ENCODE results near the gene TMEM233. TPM values are rescaled to one million over a fixed set of nuclear protein-coding genes. Genes with fewer than 3 reads are reported as not detected.
"Not testable (repeated sequence)": the region's sequence is repeated elsewhere in the genome, so short reads cannot be mapped to it uniquely, and the experiment has no call there.

Gene TMEM233
- total RNA-seq, 1 experiment from 2014 or later, result not detected

GRCh38 chr12:119615518-119616475 is 22.2 kb downstream of the TMEM233 start:
- DNase-seq, result no peak

GRCh38 chr12:119618328-119618896 is 24.8 kb downstream of the TMEM233 start:
- H3K9ac ChIP-seq (ENCODE audit: low read length); H3K4me3 ChIP-seq (ENCODE audit: low read length); H3K4me1 ChIP-seq (ENCODE audit: low read length); H3K4me2 ChIP-seq (ENCODE audit: low read depth, low read length, poor library complexity, severe bottlenecking); H3K27ac ChIP-seq (ENCODE audit: low read length); H3K9me2 ChIP-seq (replicated peaks; ENCODE audit: insufficient read depth, low read length); H2AFZ ChIP-seq (ENCODE audit: low read length); H3K36me3 ChIP-seq (ENCODE audit: insufficient read depth, low read length); H3K79me2 ChIP-seq (ENCODE audit: low read length); DNase-seq; H4K20me1 ChIP-seq (ENCODE audit: insufficient read depth, low read depth, low read length); H3K27me3 ChIP-seq (ENCODE audit: low read length); H3K9me3 ChIP-seq (ENCODE audit: low read length): not testable (repeated sequence)

More at GRCh38 chr12:119615518-119616475, 22.2 kb downstream of the TMEM233 start:
- H3K79me2 ChIP-seq (ENCODE audit: low read length), result no peaks in the 10 kb centered on the region
- H3K4me2 ChIP-seq (ENCODE audit: low read depth, low read length, poor library complexity, severe bottlenecking), result no peak overlapping the region
- no peaks in the 10 kb centered on the region for H3K9me3 ChIP-seq (ENCODE audit: low read length)
- H3K4me3 ChIP-seq (ENCODE audit: low read length), result no peak overlapping the region
- no peak overlapping the region for H3K27ac ChIP-seq (ENCODE audit: low read length)
- no peak overlapping the region for H3K9ac ChIP-seq (ENCODE audit: low read length)
- H3K27me3 ChIP-seq (ENCODE audit: low read length), result no peaks in the 10 kb centered on the region
- no peaks in the 10 kb centered on the region for H3K4me1 ChIP-seq (ENCODE audit: low read length)
- H4K20me1 ChIP-seq (ENCODE audit: insufficient read depth, low read depth, low read length), result no peaks in the 10 kb centered on the region
- H3K9me2 ChIP-seq (replicated peaks; ENCODE audit: insufficient read depth, low read length), result no peaks in the 10 kb centered on the region
- H3K36me3 ChIP-seq (ENCODE audit: insufficient read depth, low read length), result no peaks in the 10 kb centered on the region
- no peak overlapping the region for H2AFZ ChIP-seq (ENCODE audit: low read length)

DNA sequence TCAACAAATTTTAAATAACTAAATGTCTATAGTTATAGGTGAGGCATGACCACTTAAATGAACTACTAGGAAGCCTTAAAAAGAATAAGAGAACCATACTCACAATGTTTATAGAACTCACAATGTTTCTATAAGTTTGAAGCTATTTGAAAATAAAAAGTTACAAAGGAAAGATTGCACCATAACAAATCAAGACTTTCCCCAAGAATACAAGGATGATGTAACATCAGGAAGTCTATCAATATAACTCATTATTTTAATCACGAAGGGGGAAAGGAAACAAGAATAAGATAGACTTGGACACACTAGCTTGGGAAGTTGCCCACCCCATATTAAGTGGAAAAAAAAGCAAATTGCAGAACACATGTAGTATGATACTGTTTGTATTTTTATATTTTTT is 26.9 kb downstream of the TMEM233 start:
- H2AFZ ChIP-seq (ENCODE audit: low read length), result no peak overlapping the region
- no peaks in the 10 kb centered on the region for H3K27me3 ChIP-seq (ENCODE audit: low read length)
- no peaks in the 10 kb centered on the region for H3K4me1 ChIP-seq (ENCODE audit: low read length)
- no peak overlapping the region for H3K4me3 ChIP-seq (ENCODE audit: low read length)
- H3K79me2 ChIP-seq (ENCODE audit: low read length), result no peaks in the 10 kb centered on the region
- no peak overlapping the region for H3K9ac ChIP-seq (ENCODE audit: low read length)
- no peak for DNase-seq
- no peaks in the 10 kb centered on the region for H4K20me1 ChIP-seq (ENCODE audit: insufficient read depth, low read depth, low read length)
- no peaks in the 10 kb centered on the region for H3K9me2 ChIP-seq (replicated peaks; ENCODE audit: insufficient read depth, low read length)
- no peaks in the 10 kb centered on the region for H3K36me3 ChIP-seq (ENCODE audit: insufficient read depth, low read length)
- no peak overlapping the region for H3K27ac ChIP-seq (ENCODE audit: low read length)
- H3K9me3 ChIP-seq (ENCODE audit: low read length), result no peaks in the 10 kb centered on the region
- H3K4me2 ChIP-seq (ENCODE audit: low read depth, low read length, poor library complexity, severe bottlenecking), result no peak overlapping the region

DNA sequence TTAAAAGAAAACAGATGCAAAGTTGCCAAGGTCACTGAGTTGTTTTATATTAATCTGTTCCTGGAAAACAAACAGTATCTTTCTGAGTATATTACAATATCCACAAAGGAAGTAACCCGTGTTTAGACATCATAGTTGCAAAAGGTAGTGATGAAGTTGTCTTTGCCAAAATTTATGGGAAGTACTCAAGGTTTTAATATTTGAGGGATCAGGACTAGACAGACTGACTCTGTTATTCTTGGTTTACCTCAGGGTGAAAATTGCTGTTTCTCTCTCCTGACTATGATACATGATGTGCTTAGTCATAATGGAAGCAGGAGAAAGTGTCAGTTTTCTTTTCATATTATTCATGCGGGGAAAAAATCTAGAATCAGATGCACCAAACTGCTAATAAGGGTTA is 28.3 kb downstream of the TMEM233 start:
- no peak overlapping the region for H3K4me2 ChIP-seq (ENCODE audit: low read depth, low read length, poor library complexity, severe bottlenecking)
- no peak for DNase-seq

DNA sequence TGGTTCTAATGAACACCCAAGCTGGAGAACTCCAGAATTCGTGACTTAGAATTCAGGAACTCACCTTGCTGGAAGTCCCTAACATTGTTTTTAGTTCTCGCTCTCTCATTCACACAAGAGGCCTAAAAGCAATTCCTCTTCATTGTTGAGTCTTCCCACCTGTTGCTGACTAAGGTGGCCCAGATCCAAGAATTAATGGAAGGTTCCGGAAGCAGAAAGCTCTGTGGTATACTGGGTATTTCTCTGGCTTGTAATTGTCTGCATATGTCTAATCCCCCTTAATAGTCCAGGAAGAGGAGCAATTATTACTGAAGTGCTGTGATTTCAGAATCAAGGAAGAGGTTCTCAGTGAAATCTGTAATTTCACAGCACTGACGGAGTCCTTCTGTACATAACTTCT is 31.4 kb downstream of the TMEM233 start:
- Histone ChIP-seq H3K4me1 (ENCODE audit: low read length) (no peaks in the 10 kb centered on the region), H3K79me2 (ENCODE audit: low read length) (no peaks in the 10 kb centered on the region), H3K4me2 (ENCODE audit: low read depth, low read length, poor library complexity, severe bottlenecking) (no peak overlapping the region), H3K36me3 (ENCODE audit: insufficient read depth, low read length) (no peaks in the 10 kb centered on the region), H3K9ac (ENCODE audit: low read length) (no peak overlapping the region), H2AFZ (ENCODE audit: low read length) (no peak overlapping the region), H3K4me3 (ENCODE audit: low read length) (no peak overlapping the region), H4K20me1 (ENCODE audit: insufficient read depth, low read depth, low read length) (no peaks in the 10 kb centered on the region), H3K27ac (ENCODE audit: low read length) (no peak overlapping the region), H3K9me3 (ENCODE audit: low read length) (no peaks in the 10 kb centered on the region), H3K9me2 (replicated peaks; ENCODE audit: insufficient read depth, low read length) (no peaks in the 10 kb centered on the region), H3K27me3 (ENCODE audit: low read length) (no peaks in the 10 kb centered on the region)
- DNase-seq, result no peak

More for the DNA sequence above, 28.3 kb downstream of the TMEM233 start:
- no peaks in the 10 kb centered on the region for H3K9me3 ChIP-seq (ENCODE audit: low read length)
- H3K9ac ChIP-seq (ENCODE audit: low read length), result no peak overlapping the region
- no peak overlapping the region for H2AFZ ChIP-seq (ENCODE audit: low read length)
- no peaks in the 10 kb centered on the region for H3K4me1 ChIP-seq (ENCODE audit: low read length)
- no peaks in the 10 kb centered on the region for H3K27me3 ChIP-seq (ENCODE audit: low read length)
- H3K36me3 ChIP-seq (ENCODE audit: insufficient read depth, low read length), result no peaks in the 10 kb centered on the region
- H3K79me2 ChIP-seq (ENCODE audit: low read length), result no peaks in the 10 kb centered on the region
- H3K27ac ChIP-seq (ENCODE audit: low read length), result no peak overlapping the region
- no peak overlapping the region for H3K4me3 ChIP-seq (ENCODE audit: low read length)
- H3K9me2 ChIP-seq (replicated peaks; ENCODE audit: insufficient read depth, low read length), result no peaks in the 10 kb centered on the region
- no peaks in the 10 kb centered on the region for H4K20me1 ChIP-seq (ENCODE audit: insufficient read depth, low read depth, low read length)

DNA sequence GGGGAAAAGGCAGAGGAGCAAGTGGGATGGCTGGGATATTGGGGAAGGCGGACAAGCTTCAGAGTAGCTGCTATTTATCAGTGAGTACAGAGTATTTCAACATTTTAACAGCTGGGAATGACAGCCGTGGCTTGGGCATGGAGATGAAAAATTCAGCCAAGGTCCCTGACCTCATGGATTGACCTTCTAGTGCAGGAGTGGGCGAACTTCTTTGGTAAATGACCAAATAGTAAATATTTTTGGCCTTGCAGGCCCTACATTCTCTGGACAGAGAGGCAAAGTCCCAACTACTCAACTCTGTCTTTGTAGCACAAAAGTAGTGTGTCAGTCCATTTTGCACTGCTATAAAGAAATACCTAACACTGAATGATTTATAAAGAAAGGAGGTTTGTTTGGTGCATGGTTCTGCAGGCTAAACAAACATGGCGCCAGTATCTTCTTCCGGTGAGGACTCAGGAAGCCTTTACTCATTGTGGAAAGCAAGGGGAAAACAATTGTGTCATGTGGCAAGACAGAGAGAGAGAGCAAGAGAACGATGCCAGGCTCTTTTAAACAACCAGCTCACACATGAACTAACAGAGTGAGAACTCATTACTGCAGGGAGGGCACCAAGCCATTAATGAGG is 33.6 kb downstream of the TMEM233 start:
- no peaks in the 10 kb centered on the region for H4K20me1 ChIP-seq (ENCODE audit: insufficient read depth, low read depth, low read length)
- H3K9me3 ChIP-seq (ENCODE audit: low read length), result no peaks in the 10 kb centered on the region
- no peak overlapping the region for H3K9ac ChIP-seq (ENCODE audit: low read length)
- no peak overlapping the region for H3K4me2 ChIP-seq (ENCODE audit: low read depth, low read length, poor library complexity, severe bottlenecking)
- H3K4me3 ChIP-seq (ENCODE audit: low read length), result no peak overlapping the region
- no peak overlapping the region for H2AFZ ChIP-seq (ENCODE audit: low read length)
- H3K27me3 ChIP-seq (ENCODE audit: low read length), result no peaks in the 10 kb centered on the region
- no peaks in the 10 kb centered on the region for H3K79me2 ChIP-seq (ENCODE audit: low read length)
- H3K9me2 ChIP-seq (replicated peaks; ENCODE audit: insufficient read depth, low read length), result no peaks in the 10 kb centered on the region
- no peaks in the 10 kb centered on the region for H3K4me1 ChIP-seq (ENCODE audit: low read length)
- no peak for DNase-seq
- H3K27ac ChIP-seq (ENCODE audit: low read length), result no peak overlapping the region
- H3K36me3 ChIP-seq (ENCODE audit: insufficient read depth, low read length), result no peaks in the 10 kb centered on the region

- no peak overlapping the region for H3K27ac ChIP-seq (ENCODE audit: low read length)
Measured at GRCh38 chr12:119627686-119628085, 34.1 kb downstream of the TMEM233 start.

DNA sequence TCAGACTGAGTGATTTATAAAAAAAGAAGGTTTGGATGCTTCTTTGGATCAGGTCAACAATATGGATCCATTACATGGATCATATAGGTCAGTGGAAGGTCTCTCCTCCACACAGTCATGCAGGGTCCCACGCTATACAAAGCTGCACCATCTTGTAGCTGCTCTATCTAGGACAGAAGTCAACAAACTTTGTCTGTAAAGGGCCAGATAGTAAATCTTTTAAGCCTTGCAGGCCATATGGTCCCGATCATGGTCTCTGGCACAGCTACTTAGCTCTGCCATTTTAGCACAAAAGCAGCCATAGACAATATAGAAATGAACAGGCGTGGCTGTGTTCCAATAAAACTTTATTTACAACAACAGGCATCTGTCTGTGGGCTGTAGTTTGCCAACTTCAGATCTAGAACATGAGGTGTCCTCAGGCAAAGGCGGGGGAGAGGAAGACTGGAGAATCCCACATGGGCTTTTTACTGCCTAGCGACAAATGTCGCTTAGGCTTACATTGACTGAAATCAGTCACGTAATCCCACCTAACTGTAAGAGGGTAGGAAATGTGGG is 36.7 kb downstream of the TMEM233 start:
- no peak for DNase-seq
- H3K27ac ChIP-seq (ENCODE audit: low read length), result no peak overlapping the region
- no peak overlapping the region for H3K9ac ChIP-seq (ENCODE audit: low read length)
- no peak overlapping the region for H2AFZ ChIP-seq (ENCODE audit: low read length)
- H3K9me2 ChIP-seq (replicated peaks; ENCODE audit: insufficient read depth, low read length), result no peaks in the 10 kb centered on the region
- no peaks in the 10 kb centered on the region for H3K27me3 ChIP-seq (ENCODE audit: low read length)
- H3K4me1 ChIP-seq (ENCODE audit: low read length), result no peaks in the 10 kb centered on the region
- no peak overlapping the region for H3K4me3 ChIP-seq (ENCODE audit: low read length)
- H3K79me2 ChIP-seq (ENCODE audit: low read length), result no peaks in the 10 kb centered on the region
- H3K9me3 ChIP-seq (ENCODE audit: low read length), result no peaks in the 10 kb centered on the region
- no peaks in the 10 kb centered on the region for H4K20me1 ChIP-seq (ENCODE audit: insufficient read depth, low read depth, low read length)
- H3K36me3 ChIP-seq (ENCODE audit: insufficient read depth, low read length), result no peaks in the 10 kb centered on the region
- no peak overlapping the region for H3K4me2 ChIP-seq (ENCODE audit: low read depth, low read length, poor library complexity, severe bottlenecking)

More at GRCh38 chr12:119627686-119628085, 34.1 kb downstream of the TMEM233 start:
- H3K9ac ChIP-seq (ENCODE audit: low read length), result no peak overlapping the region
- H3K79me2 ChIP-seq (ENCODE audit: low read length), result no peaks in the 10 kb centered on the region
- no peak overlapping the region for H2AFZ ChIP-seq (ENCODE audit: low read length)
- H3K4me3 ChIP-seq (ENCODE audit: low read length), result no peak overlapping the region
- DNase-seq, result no peak
- no peaks in the 10 kb centered on the region for H4K20me1 ChIP-seq (ENCODE audit: insufficient read depth, low read depth, low read length)
- H3K9me3 ChIP-seq (ENCODE audit: low read length), result no peaks in the 10 kb centered on the region
- no peaks in the 10 kb centered on the region for H3K36me3 ChIP-seq (ENCODE audit: insufficient read depth, low read length)
- H3K27me3 ChIP-seq (ENCODE audit: low read length), result no peaks in the 10 kb centered on the region
- no peaks in the 10 kb centered on the region for H3K9me2 ChIP-seq (replicated peaks; ENCODE audit: insufficient read depth, low read length)
- H3K4me1 ChIP-seq (ENCODE audit: low read length), result no peaks in the 10 kb centered on the region
- H3K4me2 ChIP-seq (ENCODE audit: low read depth, low read length, poor library complexity, severe bottlenecking), result no peak overlapping the region

Data from Karpas-422 (cell line).